Stimulated activated CD4-positive, alpha-beta T cell treated with anti-CD3 and anti-CD28 coated beads, Interleukin-1b, Interleukin-23, amount 100 ng/mL, for 4 hours (primary cell): Measurements from ENCODE around the gene ANXA9.

Experiments
- DNase-seq, 2 donors: peaks; one replicate each; pipeline ENCODE4 v3.0.0-alpha.2; 2020; ENCODE audit warnings: low read depth in 2 of 2

Gene ANXA9

DNA sequence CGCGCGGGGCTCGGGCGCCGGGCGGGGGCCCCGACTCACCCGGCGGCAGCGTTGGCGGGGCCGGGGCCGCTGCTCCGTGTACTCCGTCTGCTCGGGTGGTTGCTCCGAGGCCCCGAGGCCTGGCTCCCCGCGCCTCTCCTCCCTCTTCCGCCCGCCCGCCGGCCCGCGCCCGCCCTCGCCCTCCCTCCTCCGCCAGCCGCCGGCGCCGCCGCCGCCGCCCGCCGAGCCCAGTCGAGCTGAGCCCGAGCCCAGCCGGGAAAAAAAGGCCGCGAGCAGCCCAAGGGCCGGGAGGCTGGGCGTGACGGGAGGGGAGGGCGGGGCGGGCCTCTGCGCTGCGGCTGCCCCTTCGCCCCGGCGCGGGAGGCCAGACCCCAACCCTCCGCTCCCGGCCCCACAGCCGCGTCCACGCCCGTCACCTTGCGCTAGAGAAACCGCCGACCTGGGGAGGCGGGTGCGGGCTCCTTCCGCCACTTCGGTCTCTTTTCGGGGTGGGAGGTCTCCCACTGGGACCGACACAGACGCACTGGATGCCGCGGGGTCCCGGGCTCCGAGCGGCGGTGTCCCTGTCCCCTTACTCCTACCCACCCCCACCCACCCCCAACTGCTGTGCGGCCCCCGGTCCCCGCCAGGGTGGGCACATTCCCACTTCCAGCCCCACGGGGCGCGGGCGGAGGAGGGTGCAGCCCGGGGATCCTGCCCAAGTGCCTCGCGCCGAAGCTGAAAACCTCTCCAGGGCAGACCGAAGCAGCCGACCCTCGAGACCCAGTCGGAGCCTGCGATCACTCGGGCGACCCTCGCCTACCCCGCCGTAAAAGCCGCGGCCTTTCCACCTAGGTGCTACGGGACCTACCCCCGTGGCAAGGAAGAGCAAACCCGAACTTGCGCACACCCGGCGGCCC is 7.3 kb upstream of the ANXA9 start, which contains the start of gene CERS2:
CERS2 (minus strand) TSS at position 256 of the 899 bp plus-strand sequence. CDS start 5,745 bp downstream, outside the sequence.
- DNase-seq: peak; percentile 66 to 68

DNA sequence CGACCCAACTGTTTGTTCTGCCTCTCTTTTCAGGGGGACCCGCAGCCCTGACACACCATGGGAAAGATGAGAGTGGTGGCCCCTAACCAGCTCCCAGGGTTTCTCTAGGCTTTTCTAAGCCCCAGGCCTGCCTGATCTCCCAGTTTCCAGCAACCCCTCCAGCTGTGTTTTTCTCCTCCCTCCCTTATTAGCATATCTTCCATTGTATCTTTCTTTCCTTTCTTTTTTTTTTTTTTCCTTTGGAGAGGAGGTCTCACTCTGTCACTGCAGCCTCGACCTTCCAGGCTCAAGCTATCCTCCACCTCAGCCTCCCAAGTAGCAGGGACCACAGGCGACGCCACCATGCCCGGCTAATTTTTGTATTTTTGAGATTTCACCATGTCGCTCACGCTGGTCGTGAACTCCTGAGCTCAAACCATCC is 5.7 kb upstream of the ANXA9 start:
- no peak for DNase-seq

DNA sequence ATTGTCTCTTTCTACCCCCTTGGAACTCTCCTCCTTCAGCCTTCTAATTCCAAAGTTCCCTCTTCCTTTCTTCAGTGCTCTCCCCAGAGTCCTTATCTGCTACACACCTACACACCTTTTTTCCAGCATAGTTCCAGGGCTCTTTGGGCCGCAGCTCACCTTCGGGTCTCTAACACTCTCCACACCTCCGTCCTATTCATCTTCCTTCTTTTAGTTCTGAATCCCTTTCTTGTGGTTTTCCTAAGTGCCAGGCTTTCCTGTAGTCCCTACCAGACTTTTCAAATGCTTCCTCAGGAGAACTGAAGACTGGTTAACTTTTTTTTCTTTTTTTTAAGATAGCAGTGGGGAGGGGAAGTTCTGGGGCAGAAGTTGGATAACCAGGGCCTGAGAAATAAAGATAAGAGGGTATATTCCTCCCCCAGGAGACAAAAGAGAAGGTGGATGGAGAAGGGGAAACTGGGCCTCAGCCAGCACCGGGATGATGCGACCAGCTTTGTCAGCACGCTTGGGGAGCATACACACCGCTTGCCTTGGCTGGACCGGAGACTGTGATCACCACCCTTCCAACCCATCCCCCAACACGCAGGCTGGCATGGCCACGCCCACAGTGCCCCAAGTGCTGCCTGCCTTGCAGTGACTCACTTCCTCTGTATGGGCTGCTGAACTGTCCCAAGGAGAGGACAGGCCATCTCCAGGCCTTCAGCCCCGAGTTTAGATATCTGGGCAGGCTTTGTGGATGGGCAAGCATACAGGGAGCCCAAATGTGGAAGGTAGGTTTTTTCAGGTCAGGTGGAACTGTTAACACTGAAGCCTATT is 5.0 kb upstream of the ANXA9 start:
- DNase-seq: peak; percentile 58 to 59

DNA sequence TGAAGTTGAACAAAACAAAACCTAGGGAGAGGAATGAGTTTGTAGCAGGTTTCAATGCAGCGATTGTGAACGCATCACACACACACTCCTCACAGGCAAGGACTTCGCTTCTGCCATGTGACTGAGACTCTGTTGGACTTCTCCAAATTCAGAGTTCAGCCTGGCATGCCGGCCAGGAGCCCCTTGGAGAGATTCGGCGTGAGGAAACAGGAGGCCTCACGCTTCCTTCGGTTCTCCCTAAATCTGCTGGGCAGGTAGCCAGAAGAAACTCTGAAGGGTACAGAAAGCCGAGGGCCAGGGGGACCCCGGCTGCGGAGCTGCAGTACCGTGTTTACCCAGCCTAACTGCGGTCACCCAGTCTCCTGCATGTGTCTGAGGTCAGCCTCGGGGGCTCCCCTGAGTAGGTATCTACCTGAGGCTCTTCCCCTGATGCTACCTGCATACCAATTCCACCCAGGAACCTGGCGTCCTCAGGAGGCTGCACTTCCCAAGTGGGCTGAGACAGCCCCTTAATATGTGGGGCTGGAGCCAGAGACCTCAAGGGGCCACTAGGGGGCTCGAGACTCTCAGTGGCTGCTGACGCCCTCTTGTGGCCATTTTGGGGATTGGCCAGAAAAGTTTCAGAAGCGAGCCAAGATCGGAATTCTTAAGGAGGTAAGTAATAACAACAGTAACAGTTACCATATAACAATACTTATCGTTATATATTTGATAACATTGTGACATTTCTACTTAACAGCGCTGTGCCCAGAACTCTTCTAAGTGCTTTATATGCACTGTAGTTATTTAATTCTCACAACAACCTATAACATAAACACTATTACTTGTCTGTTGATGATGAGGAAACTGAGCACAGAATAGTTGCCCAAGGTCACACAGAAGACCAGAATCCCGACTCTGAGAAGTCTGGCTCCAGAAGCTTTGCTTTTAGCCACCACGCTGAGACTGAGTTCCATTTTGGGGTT is 2.7 kb upstream of the ANXA9 start:
- peak; percentile 72 to 90 for DNase-seq

DNA sequence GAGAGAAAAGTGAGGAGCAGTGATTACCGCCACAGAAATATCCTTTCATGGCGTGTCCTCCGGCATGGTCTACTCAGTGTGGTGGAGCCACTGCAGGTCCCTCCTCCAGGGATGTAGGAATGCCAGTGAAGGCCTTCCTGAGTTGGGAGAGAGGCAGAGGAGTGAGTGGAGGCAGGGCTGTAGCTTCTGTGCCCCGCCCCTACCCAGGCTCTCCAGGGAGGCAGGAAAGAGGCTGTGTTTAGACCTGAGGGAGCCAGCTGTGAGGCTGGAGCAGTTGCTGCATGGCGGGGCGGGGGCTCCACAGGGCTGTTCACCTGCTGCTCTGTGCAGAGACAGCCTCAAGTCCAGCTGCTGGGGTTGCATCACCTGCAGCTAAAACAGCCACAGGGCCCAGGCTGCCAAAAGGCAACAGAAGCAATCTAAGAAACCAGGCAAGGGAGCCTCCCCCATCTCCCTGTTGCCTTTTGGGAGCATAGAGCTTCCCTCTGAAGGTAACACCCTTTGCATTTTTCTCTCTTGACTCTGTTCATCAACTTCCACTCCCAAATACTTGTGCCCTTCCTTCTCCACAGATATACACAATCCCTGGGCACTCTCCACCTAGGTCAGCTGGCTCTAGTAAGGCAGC is 801 bp upstream of the ANXA9 start:
- no peak for DNase-seq

DNA sequence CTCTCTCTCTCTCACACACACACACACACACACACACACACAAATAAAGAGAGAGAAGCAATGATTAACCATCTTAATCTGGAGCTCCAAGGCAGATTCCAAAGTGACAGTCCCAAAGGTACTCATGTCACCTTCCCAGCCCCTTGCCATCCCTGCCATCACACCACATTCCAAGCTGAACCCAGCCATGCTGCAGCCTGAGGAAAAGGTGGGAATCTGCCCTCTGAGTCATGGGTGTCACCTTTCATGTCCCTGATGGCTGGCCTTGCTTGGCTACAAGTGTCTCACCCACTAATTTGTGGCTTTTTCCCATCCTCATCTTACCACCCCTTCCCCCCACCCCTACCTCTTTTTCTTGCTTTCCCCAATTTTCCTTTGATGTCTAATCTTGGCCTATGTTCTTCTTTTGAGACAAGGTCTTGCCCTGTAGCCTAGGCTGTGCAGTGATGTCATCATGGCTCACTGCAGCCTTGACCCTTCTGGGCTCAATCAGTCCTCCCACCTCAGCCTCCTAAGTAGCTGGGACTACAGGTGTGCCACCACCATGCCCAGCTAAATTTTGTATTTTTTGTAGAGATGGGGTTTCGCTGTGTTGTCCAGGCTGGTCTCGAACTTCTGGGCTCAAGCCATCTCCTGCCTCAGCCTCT is 3.2 kb downstream of the ANXA9 start:
- DNase-seq: no peak

DNA sequence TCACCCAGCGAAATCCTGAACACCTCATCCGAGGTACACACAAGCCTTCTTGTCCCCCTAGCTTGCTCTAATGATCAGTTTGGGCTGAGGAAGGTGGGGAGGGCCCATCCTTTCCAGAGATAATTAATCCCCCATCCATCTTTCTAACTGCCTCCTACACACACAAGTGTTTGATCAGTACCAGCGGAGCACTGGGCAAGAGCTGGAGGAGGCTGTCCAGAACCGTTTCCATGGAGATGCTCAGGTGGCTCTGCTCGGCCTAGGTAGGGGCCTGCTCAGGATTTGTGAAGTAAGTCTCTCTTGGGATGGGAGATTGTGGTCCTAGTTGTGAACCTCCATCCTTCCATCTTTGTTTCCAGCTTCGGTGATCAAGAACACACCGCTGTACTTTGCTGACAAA is 5.8 kb downstream of the ANXA9 start:
- DNase-seq: no peak

DNA sequence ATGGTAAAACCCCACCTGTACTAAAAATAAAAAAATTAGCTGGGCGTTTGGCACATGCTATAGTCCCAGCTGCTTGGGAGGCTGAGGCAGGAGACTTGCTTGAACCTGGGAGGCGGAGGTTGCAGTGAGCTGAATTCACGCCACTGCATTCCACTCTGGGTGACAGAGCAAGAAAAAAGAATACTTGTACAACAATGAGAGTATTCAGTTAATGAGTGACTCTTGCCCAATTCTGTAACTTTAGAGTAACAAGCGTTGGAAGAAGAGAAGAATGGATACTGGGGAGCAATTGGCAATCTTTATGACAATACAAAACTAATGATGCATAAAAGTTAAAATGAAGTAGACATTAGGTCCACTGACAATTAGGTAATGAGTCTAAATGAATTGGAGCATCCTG is 10.5 kb downstream of the ANXA9 start:
- no peak for DNase-seq

DNA sequence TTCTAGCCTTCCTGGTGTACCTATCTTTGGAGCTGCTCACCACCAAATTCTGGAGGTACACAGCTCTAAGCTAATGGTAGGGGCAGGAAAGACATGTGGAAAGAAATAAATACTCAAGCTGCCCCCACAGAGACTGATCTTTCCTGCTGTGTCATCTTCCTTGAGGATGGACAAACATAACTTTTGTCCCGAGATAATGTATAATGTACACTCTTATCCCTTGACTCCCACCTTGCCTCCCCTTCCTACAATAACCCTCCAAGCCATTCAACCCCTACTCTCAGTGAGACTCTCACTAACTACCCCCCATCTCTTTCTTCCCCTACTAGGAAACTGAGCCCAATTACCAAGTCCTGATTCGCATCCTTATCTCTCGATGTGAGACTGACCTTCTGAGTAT is 12.2 kb downstream of the ANXA9 start:
- no peak for DNase-seq

DNA sequence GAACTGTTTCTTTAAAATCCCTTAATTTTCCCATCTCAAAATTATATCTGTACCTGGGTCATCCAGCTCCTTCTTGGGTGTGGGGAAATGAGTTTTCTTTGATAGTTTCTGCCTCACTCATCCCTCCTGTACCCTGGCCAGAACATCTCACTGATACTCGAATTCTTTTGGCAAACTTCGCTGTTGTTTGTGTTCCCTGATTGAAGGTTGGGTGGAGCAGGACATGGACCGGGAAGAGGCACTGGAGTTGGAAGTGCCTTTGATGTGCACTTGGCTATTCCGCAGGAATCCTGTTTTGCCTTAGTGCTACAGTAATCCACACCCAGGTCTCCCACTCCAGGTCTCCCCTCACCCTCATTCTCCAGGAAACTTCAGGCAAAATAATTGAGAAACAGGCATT is 13.4 kb downstream of the ANXA9 start:
- no peak for DNase-seq

DNA sequence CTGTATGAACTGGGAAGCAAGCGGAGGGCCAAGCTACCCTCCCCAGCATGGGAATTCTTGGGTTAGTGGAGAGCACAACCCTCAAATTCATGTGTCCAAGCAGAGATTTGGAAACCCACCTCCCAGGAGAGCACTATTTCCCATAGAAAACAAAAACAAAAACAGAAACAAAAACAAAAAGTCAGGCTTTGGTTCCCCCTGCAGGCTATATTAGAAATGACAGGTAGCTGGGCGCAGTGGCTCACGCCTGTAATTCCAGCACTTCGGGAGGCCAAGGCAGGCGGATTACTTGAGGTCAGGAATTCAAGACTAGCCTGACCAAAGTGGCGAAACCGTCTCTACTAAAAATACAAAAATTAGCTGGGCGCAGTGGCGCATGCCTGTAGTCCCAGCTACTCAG is 13.8 kb downstream of the ANXA9 start:
- no peak for DNase-seq

DNA sequence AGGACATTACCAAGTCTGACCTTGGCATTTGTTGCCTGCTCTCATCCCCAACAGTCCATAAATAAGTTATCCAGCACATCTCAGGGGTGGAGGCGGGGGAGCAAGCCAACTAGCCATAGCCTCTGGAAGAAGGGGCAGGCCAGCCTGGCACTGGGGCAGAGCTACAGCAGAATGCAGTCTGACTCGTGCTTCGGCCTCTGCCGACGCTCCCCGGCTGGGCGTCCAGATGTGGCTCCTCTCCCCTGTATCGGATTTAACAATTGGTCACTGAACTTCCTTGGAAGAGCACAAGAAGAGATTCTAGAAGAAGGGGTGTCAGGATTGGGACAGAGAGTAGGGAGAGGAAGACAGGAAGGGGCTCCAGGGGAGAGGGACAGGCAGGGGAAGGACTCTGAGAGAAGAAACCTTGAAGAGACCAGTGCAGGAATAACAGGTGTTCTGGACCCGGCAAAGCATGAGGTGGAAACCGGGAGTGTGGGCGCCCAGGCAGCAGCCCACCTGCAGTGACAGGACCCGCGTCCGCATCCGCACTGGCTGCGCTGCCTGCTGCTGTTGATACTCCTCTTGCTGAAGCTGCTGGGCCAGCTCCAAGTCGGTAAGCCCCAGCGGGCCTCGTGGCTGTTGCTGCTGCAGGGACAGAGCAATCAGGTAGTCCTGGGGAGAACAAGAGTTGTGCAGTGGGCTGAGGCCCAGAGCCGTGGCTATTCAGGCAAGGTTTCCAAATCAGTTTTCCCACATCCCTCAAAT is 15.2 kb downstream of the ANXA9 start:
- DNase-seq: no peak

DNA sequence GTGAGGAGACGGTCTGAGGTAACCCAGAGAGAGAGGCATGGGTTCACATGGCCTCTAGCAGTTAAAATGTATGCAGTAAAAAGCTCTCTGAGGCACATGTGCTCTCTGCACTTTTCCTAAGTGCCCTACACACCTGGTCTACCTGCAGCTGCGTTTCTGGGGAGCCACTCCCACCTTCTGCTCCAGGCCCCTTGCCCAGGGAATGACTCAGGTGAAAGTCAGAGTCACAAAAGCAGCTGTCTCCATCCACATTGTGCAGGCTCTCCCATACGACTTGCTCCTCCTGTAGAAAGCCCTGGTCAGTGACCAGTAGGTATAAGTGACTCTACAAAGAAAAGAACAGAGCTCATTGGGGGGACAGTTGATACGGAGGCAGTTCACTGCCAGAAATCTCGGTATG is 15.9 kb downstream of the ANXA9 start:
- DNase-seq: no peak

DNA sequence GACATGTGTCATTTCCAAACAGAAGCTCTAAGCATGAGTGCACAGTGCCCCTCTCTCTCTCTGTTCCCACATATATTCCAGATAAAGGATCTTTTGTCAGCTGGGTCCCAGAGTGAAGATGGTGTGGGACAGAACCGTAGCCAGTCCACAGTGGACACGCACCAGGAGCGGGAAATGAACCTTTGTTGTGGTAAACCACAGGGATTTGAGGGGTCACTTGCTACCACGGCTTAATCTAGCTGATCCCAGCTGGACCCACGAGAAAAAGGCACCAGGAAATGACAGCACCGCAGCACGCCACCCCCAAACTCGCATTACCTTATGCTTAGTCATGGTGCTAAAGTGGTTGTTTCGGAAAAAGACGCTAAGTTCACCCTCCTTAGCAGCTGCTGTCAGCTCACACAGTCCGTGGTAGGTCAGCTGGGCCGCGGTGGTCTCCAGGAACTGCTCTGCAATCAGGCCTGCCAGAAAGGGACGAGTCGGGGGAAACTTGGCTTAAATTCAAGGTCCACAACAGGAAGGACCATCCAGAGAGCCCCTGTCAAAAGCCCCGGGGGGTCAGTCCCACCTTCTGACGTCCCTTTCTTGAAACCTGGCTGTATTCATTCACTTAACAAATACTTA is 17.1 kb downstream of the ANXA9 start:
- DNase-seq: no peak

DNA sequence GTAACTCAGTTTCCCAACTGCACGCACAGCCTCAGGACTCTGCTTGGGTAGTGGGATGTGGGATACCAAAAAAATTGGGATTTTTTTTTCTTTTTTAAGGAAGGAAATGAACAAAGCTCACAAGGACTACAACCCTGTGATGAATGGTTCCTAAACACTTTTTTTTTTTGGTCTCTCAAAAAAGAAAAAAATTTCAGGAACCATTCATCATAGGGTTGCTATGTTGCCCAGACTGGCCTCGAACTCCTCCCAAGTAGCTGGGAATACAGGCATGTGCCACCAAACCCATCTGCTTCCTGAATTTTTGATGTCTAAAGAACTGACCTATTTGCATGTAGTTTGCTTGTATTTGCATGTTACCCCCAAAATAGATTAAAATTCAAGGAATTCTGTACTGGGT is 17.8 kb downstream of the ANXA9 start:
- DNase-seq: no peak

DNA sequence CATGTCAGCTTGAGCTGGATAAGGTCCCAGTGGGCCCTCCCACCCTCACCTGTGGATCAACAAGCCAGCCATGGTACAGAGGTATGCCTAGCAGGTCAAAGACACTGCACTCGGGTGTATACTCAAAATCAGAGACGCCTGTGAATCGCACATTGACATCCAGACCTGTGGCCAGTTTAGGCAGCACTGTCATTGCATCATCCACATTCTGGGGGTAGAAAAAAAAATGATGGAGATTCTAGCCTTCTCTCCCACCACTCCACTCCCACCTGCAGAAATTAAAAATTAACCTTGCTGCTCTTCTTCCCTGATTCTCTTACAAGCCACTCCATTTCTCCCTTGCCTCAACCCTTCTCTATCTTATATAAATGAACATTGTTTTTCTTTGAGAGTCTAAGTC is 18.3 kb downstream of the ANXA9 start:
- no peak for DNase-seq

DNA sequence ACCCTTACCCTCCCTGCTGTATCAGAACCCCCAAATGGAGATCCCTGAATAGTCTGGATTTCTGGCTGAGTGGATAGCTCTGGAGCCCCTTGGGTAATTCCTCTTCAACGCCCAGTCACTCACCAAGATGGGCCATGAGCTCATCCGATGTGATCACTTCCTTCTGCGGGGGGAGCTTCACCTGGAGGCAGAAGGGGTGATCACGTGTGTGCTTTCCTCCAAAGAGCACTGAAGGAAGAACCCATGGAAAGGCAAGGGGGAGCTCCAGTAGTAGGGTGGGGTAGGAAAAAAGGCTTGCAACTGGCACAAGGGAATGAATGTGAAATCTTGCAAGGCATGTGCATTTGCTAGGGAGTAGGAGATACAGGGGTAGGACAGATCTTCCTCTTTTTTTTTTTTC is 19.5 kb downstream of the ANXA9 start:
- no peak for DNase-seq

DNA sequence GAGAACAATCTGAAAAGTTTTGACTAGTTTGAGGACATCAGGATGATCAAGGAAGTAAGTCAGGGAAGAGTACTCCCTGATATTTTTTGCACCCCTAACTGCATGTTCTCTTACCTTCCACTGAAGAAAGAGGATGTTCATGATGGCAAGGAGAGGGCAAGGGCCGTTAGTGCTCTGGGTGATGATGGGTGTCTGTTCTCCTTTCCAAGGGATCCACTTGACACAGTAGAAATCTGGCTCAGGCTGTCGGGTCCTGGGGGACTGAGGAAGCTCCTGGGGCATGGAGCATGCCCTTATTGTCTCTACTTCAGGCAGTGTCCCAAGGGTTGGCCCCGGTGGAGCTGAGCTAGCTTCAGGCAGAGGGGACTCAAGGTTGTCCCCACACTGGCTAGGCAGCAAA is 20.0 kb downstream of the ANXA9 start:
- DNase-seq: no peak

DNA sequence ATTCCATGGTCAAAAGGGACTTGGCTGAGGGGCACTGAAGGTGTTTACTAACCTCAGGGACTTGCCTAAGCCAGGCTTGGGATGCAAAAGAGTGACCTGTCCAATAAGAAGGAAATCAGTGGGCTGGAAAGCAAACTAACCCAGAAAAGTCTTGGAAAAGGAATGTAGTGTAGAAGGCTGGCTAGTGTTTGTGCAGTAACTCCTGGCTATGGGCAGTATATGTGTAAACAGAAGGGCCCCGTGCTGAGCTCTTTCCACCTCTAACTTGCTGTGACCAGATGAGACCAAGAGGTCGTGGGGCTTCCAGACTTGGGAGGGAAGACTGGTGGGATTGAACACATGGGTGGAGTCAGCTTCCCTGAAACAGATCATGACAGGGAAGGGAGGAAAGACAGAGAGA is 20.5 kb downstream of the ANXA9 start:
- no peak for DNase-seq

DNA sequence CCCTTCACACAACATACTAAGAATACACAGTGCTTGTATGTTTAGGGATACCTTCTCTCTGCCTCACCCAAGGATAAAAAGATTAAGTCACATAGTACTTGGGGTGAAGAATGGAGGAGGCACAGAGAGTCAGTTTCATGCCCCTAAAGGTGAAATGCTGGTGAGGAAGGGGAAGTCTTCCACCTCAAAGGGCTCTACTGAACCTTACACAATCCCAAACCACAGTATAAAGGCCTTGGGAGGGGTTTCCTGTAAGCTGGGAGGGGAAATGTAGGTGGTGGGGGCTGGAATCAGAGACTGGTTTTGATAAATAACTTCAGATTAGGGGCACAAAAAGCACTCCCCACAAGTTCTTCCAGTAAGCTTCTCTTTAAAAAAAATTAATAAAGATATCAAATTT is 21.1 kb downstream of the ANXA9 start:
- DNase-seq: no peak
